HEK293 (cell line): ENCODE data around the gene KCNT1.

Experiments
- CTCF ChIA-PET: fragments of 350-600 bp; formaldehyde crosslinking; extraction: SDS; loops from one replicate; lab custom pipeline; 2021; ENCODE audit warnings: antibody characterized with exemption; lab: Yijun Ruan, JAX
- POLR2A ChIA-PET: fragments of 300-600 bp; formaldehyde crosslinking; extraction: SDS; loops from one replicate; lab custom pipeline; 2020; ENCODE audit warnings: antibody characterized with exemption, inconsistent platforms; lab: Yijun Ruan, JAX
- H3K27ac ChIP-seq: fragments of 200-500 bp; sonication (Bioruptor generic); 2 replicates; pipeline ENCODE4 v1.5.1; 2014; ENCODE audit warnings: low read depth, low read length, control low read depth, inconsistent platforms; ENCODE audit errors: extremely low read depth
- H3K36me3 ChIP-seq, 2 experiments: fragments of 200-500 bp in 1 of 2; sonication (Bioruptor generic) in 1 of 2; 1 replicate in 1 of 2; 2 replicates in 1 of 2; pipeline ENCODE4 v1.5.1; 2014 to 2017; ENCODE audit warnings: inconsistent platforms in 2 of 2, low read length in 2 of 2; ENCODE audit not compliant: control insufficient read depth in 2 of 2, insufficient read depth in 1 of 2
- H3K4me1 ChIP-seq: fragments of 200-500 bp; sonication (Bioruptor generic); 2 replicates; pipeline ENCODE4 v1.5.1; 2014; ENCODE audit warnings: mild to moderate bottlenecking, low read length, inconsistent platforms; ENCODE audit not compliant: control insufficient read depth, insufficient read depth
- H3K4me3 ChIP-seq: 2 replicates; pipeline ENCODE4 v1.5.1; 2011; ENCODE audit warnings: low read depth, mild to moderate bottlenecking, control low read depth, low read length, moderate library complexity
- H3K9me3 ChIP-seq: fragments of 200-500 bp; sonication (Bioruptor generic); 2 replicates; pipeline ENCODE4 v1.5.1; 2014; ENCODE audit warnings: low read depth, low read length, inconsistent platforms; ENCODE audit not compliant: control insufficient read depth, insufficient read depth
- BCL6B ChIP-seq: fragments of 450-650 bp; formaldehyde crosslinking; IDR thresholded peaks from 2 replicates; pipeline ENCODE4 v1.5.1; 2017; ENCODE audit warnings: missing biosample characterization, missing genetic modification characterization
- GLIS1 ChIP-seq: fragments of 450-650 bp; formaldehyde crosslinking; IDR thresholded peaks from 2 replicates; pipeline ENCODE4 v1.5.1; 2016; ENCODE audit warnings: missing biosample characterization, missing genetic modification characterization
- GLIS2 ChIP-seq: fragments of 450-650 bp; formaldehyde crosslinking; IDR thresholded peaks from 2 replicates; pipeline ENCODE4 v1.5.1; 2016; ENCODE audit warnings: missing biosample characterization, missing genetic modification characterization
- KLF1 ChIP-seq: fragments of 450-650 bp; formaldehyde crosslinking; IDR thresholded peaks from 2 replicates; pipeline ENCODE4 v1.5.1; 2016; ENCODE audit warnings: missing biosample characterization, missing genetic modification characterization
- KLF9 ChIP-seq: fragments of 450-650 bp; formaldehyde crosslinking; IDR thresholded peaks from 2 replicates; pipeline ENCODE4 v1.5.1; 2016; ENCODE audit warnings: missing biosample characterization, missing genetic modification characterization, low read depth
- PRDM10 ChIP-seq: fragments of 450-650 bp; formaldehyde crosslinking; IDR thresholded peaks from 2 replicates; pipeline ENCODE4 v1.5.1; 2016; ENCODE audit warnings: missing biosample characterization, missing genetic modification characterization
- YY2 ChIP-seq: fragments of 450-650 bp; formaldehyde crosslinking; IDR thresholded peaks from 2 replicates; pipeline ENCODE4 v1.5.1; 2016; ENCODE audit warnings: missing biosample characterization, missing genetic modification characterization
- ZBTB11 ChIP-seq: fragments of 450-650 bp; formaldehyde crosslinking; conservative IDR thresholded peaks from 2 replicates; pipeline ENCODE4 v1.5.1; 2016; ENCODE audit warnings: low read depth, missing biosample characterization, missing genetic modification characterization
- ZFP41 ChIP-seq: fragments of 450-650 bp; formaldehyde crosslinking; IDR thresholded peaks from 2 replicates; pipeline ENCODE4 v1.5.1; 2016; ENCODE audit warnings: missing biosample characterization, missing genetic modification characterization, borderline replicate concordance
- ZNF121 ChIP-seq: fragments of 450-650 bp; formaldehyde crosslinking; IDR thresholded peaks from 2 replicates; pipeline ENCODE4 v1.5.1; 2016; ENCODE audit warnings: missing biosample characterization, missing genetic modification characterization
- ZNF211 ChIP-seq: fragments of 450-650 bp; formaldehyde crosslinking; IDR thresholded peaks from 2 replicates; pipeline ENCODE4 v1.5.1; 2016; ENCODE audit warnings: low read depth, missing biosample characterization, missing genetic modification characterization
- ZNF248 ChIP-seq: fragments of 450-650 bp; formaldehyde crosslinking; IDR thresholded peaks from 2 replicates; pipeline ENCODE4 v1.5.1; 2017; ENCODE audit warnings: missing biosample characterization, missing genetic modification characterization
- ZNF292 ChIP-seq: fragments of 450-650 bp; formaldehyde crosslinking; IDR thresholded peaks from 2 replicates; pipeline ENCODE4 v1.5.1; 2016; ENCODE audit warnings: low read depth, missing biosample characterization, missing genetic modification characterization, borderline replicate concordance
- ZNF350 ChIP-seq: fragments of 450-650 bp; formaldehyde crosslinking; IDR thresholded peaks from 2 replicates; pipeline ENCODE4 v1.5.0; 2017; ENCODE audit warnings: missing biosample characterization, mild to moderate bottlenecking, missing genetic modification characterization
- ZNF670 ChIP-seq: fragments of 450-650 bp; formaldehyde crosslinking; IDR thresholded peaks from 2 replicates; pipeline ENCODE4 v1.5.1; 2016; ENCODE audit warnings: missing biosample characterization, missing genetic modification characterization, low read depth

Gene KCNT1

GRCh38 chr9:135746565-135746964, 44.6 kb downstream of the KCNT1 start:
- Histone ChIP-seq H3K9me3 (no peaks in the 10 kb centered on the region), H3K4me3 (no peak overlapping the region), H3K4me1 (no peaks in the 10 kb centered on the region)
- POLR2A ChIA-PET = no interaction called here
- TF ChIP-seq BCL6B (tag by site-specific recombination) (no peak), KLF1 (tag by site-specific recombination) (peak; percentile 98), KLF9 (tag by site-specific recombination) (peak; percentile 45; the same call in 1 of the 2 replicates)
- TF ChIP-seq, all 188 proteins: peak for 2
- CTCF ChIA-PET = interaction anchor here (0.6 to 0.7 kb wide), 2 partner anchors 116 to 177 kb away, joined by 3 read pairs; no protein-coding TSS in a partner anchor
- no peak overlapping the region for H3K27ac ChIP-seq
- H3K36me3 ChIP-seq = no peaks in the 10 kb centered on the region

GRCh38 chr9:135747311-135747710, 45.3 kb downstream of the KCNT1 start:
- Histone ChIP-seq H3K4me1 (no peaks in the 10 kb centered on the region), H3K36me3 (no peaks in the 10 kb centered on the region), H3K4me3 (no peak overlapping the region), H3K9me3 (no peaks in the 10 kb centered on the region), H3K27ac (no peak overlapping the region)
- ChIA-PET POLR2A (no interaction called here), CTCF (no interaction called here)
- TF ChIP-seq ZNF211 (tag by site-specific recombination) (no peak), ZNF292 (tag by site-specific recombination) (no peak), GLIS2 (tag by site-specific recombination) (peak; percentile 54), PRDM10 (tag by site-specific recombination) (no peak), ZNF121 (tag by site-specific recombination) (no peak), ZBTB11 (tag by site-specific recombination) (no peak), ZNF350 (no peak), ZFP41 (tag by site-specific recombination) (no peak), GLIS1 (tag by site-specific recombination) (peak; percentile 37), YY2 (tag by site-specific recombination) (no peak)

- POLR2A ChIA-PET = no interaction called here
- Histone ChIP-seq H3K9me3 (no peaks in the 10 kb centered on the region), H3K36me3 (no peaks in the 10 kb centered on the region), H3K4me1 (no peaks in the 10 kb centered on the region), H3K27ac (no peak overlapping the region)
- TF ChIP-seq ZNF670 (tag by site-specific recombination) (no peak), ZNF248 (tag by site-specific recombination) (no peak)
- TF ChIP-seq, all 188 proteins: peak for 0
- CTCF ChIA-PET = no interaction called here
- H3K4me3 ChIP-seq = no peak overlapping the region
Measured at GRCh38 chr9:135748676-135749075, 46.7 kb downstream of the KCNT1 start.
